Adrenal gland (tissue), 5 donors: Measurements from ENCODE around the gene HELZ.

ENCODE experiments used
- POLR2A ChIP-seq, 2 donors: fragments of 450-650 bp; IDR thresholded peaks; one replicate each; pipeline ENCODE4 v1.6.1; 2017; ENCODE audit warnings: antibody characterized with exemption in 2 of 2, mild to moderate bottlenecking in 2 of 2, moderate library complexity in 1 of 2
- TF ChIP-seq, protein P1 (sequence below), 6 experiments: fragments of 450-650 bp in 4 of 6; fragments of 200-600 bp in 2 of 6; sonication (generic) in 1 of 6; IDR thresholded peaks; 1 replicate in 5 of 6; 2 replicates in 1 of 6; pipeline versions ENCODE4 v1.5.1 to v1.8.0; 2016 to 2021; ENCODE audit warnings: antibody characterized with exemption in 6 of 6, mild to moderate bottlenecking in 2 of 6, moderate library complexity in 1 of 6
- donor health status: DM: no; HTN: no; CAD: no.

DNA sequence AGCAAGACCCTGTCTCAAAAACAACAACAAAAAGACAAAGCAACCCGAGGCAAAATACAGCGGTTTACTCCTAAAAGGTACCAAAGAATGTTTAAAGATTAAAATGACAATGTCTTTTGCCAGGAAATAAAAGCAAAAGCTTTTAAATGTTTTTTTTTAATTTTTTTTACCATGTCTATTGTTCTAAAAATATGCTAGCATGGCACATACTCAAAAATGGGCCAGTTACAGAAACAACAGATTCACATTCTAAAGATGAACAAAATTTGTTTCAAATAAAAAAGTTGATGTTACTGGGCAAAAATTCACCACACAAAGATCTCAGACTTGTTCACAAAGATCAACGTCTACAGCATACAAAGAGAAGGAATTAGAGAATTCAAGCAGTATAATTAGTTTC lies 159.6 kb downstream of the HELZ start:
- TF ChIP-seq, protein P1, sequence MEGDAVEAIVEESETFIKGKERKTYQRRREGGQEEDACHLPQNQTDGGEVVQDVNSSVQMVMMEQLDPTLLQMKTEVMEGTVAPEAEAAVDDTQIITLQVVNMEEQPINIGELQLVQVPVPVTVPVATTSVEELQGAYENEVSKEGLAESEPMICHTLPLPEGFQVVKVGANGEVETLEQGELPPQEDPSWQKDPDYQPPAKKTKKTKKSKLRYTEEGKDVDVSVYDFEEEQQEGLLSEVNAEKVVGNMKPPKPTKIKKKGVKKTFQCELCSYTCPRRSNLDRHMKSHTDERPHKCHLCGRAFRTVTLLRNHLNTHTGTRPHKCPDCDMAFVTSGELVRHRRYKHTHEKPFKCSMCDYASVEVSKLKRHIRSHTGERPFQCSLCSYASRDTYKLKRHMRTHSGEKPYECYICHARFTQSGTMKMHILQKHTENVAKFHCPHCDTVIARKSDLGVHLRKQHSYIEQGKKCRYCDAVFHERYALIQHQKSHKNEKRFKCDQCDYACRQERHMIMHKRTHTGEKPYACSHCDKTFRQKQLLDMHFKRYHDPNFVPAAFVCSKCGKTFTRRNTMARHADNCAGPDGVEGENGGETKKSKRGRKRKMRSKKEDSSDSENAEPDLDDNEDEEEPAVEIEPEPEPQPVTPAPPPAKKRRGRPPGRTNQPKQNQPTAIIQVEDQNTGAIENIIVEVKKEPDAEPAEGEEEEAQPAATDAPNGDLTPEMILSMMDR (IDR thresholded peaks at IDR 0.05) = no peak
- TF ChIP-seq POLR2A (IDR thresholded peaks at IDR 0.05) = no peak
